Measurements from ENCODE around the gene RHBDF1.
"Not testable (repeated sequence)": the region's sequence is repeated elsewhere in the genome, so short reads cannot be mapped to it uniquely, and the experiment has no call there.

The RHBDF1 gene

GRCh38 chr16:38941-39892, 33.2 kb downstream of the RHBDF1 start:
- DNase-seq (ENCODE audit: low read depth in 4 of 4, low spot score in 1 of 4) = peak in 1 of 4 experiments; percentile 12

DNA sequence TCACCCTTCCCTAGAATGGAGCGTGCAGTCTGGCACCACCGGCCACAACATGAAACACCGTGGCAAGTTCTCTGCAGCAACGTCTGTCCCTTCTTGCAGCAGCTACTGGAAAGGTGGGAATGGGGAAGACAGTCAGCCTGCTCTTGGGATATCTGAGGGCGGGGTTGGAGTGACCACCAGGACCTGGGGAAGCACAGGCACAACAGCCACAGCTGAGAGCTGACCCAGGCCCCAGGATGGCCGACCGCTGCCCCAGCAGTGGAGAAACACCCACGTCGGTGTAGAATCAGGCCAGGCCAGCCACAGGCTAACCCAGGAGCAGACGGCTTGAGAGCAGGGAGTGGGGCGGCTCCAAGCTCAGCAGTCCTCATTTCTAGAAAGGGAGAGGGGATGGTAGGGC, 34.2 kb downstream of the RHBDF1 start:
- DNase-seq (ENCODE audit: low read depth in 4 of 4, low spot score in 1 of 4) = not testable (repeated sequence)

DNA sequence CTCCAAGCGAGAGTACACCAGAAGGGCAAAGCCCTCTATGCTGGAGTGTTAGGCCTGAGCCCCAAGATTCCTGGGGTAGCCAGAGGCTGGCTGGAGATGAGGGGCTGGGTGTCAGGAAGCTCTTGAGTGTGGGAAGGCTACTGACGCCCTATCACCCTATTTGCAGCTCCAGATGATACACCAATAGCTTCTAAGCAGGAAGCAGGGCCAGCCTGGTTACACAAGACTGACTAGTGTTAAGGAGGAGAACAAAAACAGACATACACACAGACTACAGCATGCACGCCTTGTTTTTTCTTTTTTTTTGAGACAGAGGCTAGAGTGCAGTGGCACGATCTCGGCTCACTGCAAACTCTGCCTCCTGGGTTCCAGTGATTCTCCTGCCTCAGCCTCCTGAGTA, 34.9 kb downstream of the RHBDF1 start:
- DNase-seq (ENCODE audit: low read depth in 4 of 4, low spot score in 1 of 4) = no peak

GRCh38 chr16:36336-36984, 36.0 kb downstream of the RHBDF1 start:
- DNase-seq (ENCODE audit: low read depth in 4 of 4, low spot score in 1 of 4) = no peak

GRCh38 chr16:35678-36305, 36.6 kb downstream of the RHBDF1 start:
- no peak for DNase-seq (ENCODE audit: low read depth in 4 of 4, low spot score in 1 of 4)

- no peak for DNase-seq (ENCODE audit: low read depth in 4 of 4, low spot score in 1 of 4)
These were observed 37.3 kb downstream of the RHBDF1 start for GRCh38 chr16:35011-35677.

DNA sequence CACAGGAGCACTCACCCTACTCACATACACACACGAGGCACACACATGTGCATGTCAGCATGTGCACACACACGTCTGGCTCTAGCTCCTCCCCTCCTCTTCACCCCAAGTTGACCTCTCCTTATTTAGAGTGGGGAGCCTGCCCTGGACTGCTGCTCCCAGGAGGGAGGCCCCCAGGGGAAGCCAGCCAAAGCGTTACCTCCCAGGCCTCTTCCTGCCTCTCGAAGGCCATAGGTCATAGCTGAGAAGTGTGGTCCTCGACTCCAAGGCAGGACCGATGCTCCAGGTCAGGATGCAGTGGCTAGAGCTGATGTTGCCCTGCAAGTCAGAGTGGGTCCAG, 37.8 kb downstream of the RHBDF1 start:
- DNase-seq (ENCODE audit: low read depth in 4 of 4, low spot score in 1 of 4) = no peak

DNA sequence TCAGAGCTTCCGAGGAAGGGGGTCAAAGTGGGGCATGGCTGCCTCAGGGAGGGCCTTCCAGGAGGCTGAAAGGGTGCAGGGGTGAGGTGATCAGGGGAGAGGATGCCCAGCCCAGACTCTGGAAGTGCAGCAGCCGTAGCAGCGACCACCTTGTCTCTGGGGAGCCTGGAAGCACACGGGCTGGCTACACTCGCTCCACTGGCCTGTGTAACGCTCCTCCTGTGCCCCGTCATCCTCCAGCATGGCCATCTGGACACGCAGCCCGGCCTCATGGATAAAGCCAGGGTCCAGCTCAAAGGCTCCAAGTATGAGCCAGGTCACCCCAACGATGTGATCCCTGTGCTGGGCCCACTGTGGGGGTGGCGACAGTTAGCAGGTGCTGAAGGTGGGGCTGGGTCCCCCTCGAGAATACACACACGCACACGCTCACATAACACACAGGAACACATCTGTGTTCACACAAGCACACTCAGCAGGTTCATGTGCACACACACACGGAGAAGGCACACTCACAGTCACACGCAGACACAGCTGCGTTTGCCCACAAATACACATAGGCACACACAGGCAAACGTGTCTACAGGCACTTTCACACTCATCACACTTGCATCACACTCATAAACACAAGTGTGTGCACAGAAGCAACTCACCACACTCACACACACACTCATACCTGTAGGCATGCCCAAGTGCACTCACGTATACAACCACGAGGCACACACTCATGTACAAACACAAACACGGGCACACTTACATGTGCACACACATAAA, 38.4 kb downstream of the RHBDF1 start:
- DNase-seq (ENCODE audit: low read depth in 4 of 4, low spot score in 1 of 4) = no peak

- not testable (repeated sequence) for DNase-seq (ENCODE audit: low read depth in 4 of 4, low spot score in 1 of 4)
These were observed 39.1 kb downstream of the RHBDF1 start for GRCh38 chr16:33154-33876.

DNA sequence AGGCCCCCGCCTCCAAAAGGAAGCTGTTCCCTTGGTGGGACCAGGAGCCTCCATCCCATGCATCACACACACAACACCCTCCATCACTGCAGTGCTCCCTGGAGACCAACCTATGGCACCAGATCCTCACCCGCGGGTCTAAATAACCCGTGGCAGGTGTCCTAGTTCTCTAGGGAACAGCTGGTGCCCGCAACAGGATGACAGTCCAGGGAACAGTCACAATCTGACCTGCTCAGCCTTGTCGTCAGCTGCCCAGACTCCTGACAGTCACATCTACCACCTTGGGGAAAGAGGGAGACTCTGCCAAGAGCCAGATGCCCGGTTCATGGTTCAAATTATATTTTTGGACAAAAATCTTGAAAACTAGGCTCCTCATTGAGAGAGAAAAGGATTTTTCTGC, 41.8 kb downstream of the RHBDF1 start:
- not testable (repeated sequence) for DNase-seq (ENCODE audit: low read depth in 4 of 4, low spot score in 1 of 4)

GRCh38 chr16:25926-26348, 46.5 kb downstream of the RHBDF1 start:
- DNase-seq (ENCODE audit: low read depth in 4 of 4, low spot score in 1 of 4) = not testable (repeated sequence)

- DNase-seq (ENCODE audit: low read depth in 4 of 4, low spot score in 1 of 4) = not testable (repeated sequence)
These were observed 48.3 kb downstream of the RHBDF1 start for GRCh38 chr16:24151-24550.

DNA sequence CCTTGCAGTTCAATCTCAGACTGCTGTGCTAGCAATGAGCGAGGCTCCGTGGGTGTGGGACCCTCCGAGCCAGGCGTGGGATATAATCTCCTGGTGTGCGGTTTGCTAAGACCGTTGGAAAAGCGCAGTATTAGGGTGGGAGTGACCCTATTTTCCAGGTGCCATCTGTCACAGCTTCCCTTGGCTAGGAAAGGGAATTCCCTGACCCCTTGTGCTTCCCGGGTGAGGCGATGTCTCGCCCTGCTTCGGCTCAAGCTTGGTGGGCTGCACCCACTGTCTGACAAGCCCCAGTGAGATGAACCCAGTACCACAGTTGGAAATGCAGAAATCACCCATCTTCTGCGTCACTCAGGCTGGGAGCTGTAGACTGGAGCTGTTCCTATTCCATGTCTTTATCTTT, 51.5 kb downstream of the RHBDF1 start:
- DNase-seq (ENCODE audit: low read depth in 4 of 4, low spot score in 1 of 4) = not testable (repeated sequence)

DNA sequence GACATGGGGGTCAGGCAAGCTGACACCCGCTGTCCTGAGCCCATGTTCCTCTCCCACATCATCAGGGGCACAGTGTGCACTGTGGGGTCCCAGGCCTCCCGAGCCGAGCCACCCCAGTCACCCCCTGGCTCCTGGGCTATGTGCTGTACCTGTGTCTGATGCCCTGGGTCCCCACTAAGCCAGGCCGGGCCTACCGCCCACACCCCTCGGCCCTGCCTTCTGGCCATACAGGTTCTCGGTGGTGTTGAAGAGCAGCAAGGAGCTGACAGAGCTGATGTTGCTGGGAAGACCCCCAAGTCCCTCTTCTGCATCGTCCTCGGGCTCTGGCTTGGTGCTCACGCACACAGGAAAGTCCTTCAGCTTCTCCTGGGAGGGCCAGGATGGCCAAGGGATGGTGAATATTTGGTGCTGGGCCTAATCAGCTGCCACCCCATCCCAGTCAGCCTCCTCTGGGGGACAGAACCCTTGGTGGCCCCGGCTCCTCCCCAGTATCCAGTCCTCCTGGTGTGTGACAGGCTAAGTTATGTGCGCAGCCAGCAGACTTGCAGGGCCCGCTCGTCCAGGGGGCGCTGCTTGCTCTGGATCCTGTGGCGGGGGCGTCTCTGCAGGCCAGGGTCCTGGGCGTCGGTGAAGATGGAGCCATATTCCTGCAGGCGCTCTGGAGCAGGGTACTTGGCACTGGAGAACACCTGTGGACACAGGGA, 55.2 kb downstream of the RHBDF1 start:
- DNase-seq (ENCODE audit: low read depth in 4 of 4, low spot score in 1 of 4) = not testable (repeated sequence)

DNA sequence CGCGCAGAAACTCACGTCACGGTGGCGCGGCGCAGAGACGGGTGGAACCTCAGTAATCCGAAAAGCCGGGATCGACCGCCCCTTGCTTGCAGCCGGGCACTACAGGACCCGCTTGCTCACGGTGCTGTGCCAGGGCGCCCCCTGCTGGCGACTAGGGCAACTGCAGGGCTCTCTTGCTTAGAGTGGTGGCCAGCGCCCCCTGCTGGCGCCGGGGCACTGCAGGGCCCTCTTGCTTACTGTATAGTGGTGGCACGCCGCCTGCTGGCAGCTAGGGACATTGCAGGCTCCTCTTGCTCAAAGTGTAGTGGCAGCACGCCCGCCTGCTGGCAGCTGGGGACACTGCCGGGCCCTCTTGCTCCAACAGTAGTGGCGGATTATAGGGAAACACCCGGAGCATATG, 61.7 kb downstream of the RHBDF1 start:
- peak; percentile 45 to 85 (median 66) for DNase-seq (ENCODE audit: low read depth in 4 of 4, low spot score in 1 of 4)

DNA sequence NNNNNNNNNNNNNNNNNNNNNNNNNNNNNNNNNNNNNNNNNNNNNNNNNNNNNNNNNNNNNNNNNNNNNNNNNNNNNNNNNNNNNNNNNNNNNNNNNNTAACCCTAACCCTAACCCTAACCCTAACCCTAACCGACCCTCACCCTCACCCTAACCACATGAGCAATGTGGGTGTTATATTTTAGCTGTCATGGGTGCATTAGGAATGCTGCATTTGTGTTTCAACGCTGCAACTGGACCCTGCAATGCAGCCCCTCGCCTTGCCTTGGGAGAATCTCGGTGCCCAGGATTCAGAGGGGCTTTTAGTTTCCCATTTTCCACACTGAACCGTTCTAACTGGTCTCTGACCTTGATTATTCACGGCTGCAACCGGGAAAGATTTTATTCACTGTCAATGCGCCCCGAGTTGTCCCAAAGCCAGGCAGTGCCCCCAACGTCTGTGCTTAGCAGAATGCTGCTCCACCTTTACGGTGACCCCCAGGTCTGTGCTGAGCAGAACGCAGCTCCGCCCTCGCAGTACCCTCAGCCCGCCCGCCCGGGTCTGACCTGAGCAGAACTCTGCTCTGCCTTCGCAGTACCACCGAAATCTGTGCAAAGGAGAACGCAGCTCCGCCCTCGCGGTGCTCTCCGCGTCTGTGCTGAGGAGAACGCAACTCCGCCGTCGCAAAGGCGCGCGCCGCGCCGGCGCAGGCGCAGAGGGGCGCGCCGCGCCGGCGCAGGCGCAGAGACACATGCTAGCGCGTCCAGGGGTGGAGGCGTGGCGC, 62.3 kb downstream of the RHBDF1 start:
- no peak for DNase-seq (ENCODE audit: low read depth in 4 of 4, low spot score in 1 of 4)
